ENCODE results near the gene PRR12. TPM values are rescaled to one million over a fixed set of nuclear protein-coding genes. Genes with fewer than 3 reads are reported as not detected.

The PRR12 gene
- total and polyA plus RNA-seq, 12 donors, result 5.2 to 19.2 (median 16.2) TPM

DNA sequence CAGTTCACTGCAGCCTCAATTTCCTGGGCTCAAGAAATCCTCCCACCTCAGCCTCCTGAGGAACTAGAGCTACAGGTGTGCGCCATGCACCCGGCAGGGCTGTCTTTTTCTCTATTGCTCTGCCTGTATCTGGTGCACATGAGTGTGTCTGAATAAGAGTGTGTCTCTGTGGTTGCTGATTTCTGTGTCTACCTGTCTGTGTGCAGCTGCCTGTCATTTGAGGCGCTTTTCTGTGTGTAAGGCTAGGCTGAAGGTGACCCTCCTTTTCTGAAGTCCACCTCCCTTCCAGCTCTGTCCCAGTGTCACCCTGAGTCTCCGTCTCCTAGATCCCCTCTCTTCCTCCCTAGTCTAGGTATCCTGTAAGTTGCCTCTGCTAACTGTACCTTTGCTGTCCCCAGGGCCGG, 1.5 kb upstream of the PRR12 start:
- intact Hi-C loops (cut with DNase I), result loop anchor here in 1 of 10 donors (10.0 kb wide), 1 partner anchor 85 kb away; the partner anchor contains the start of gene PRMT1

DNA sequence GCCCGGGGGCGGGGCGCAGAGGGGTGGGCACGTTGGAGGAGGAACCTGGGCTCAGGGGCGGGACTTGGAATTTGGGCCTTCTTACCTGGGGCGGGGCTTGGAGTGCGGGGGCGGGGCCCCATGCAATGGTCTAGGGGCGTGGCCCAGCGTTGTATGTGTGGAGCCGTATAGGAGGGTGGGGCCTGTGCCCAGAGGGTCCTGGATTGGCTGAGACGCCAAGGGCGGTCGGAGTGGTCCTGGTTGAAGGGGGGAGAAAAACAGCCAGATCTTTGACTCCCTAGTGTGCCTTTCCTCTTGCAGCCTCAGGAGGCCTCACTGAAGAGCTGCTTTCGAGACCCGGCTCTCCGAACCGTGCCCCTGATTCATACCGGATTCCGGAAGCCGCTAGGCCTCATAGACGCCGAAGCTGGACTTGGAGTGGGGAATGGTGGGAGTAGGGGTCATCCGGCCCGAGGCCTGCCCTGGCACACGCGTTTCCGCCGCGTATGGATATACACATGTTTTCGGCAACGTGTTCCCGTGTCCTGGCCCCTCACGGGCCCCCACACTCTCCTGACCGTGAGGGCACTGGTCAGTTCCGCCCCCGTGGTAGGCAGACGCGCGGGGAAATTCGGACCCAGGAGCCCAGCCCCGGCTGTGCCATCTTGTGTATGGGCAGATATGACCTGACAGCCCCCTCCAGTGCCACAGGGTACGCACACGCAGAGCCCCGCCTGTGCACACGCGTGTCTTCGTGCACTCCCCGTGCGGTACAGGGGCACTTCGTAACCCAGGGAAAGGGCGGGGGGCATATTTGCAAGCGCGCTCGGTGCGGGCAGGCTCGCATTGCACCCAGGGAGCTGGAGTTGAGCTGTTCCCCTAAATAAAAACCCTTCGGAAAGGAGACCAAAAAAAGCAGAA, 661 bp upstream of the PRR12 start:
- Histone ChIP-seq H3K9me3 (no peaks in the 10 kb centered on the region), H3K27ac (peak overlapping the region; percentile 76 to 98 (median 92)), H3K27me3 (no peaks in the 10 kb centered on the region), H3K36me3 (peaks cover 0 to 20% (median 11%) of the 10 kb centered on the region in 9 donors), H3K4me1 (peaks cover 6 to 37% (median 22%) of the 10 kb centered on the region in 9 donors), H3K4me3 (peak overlapping the region; percentile 65 to 89 (median 81))
- TF ChIP-seq, protein P1, sequence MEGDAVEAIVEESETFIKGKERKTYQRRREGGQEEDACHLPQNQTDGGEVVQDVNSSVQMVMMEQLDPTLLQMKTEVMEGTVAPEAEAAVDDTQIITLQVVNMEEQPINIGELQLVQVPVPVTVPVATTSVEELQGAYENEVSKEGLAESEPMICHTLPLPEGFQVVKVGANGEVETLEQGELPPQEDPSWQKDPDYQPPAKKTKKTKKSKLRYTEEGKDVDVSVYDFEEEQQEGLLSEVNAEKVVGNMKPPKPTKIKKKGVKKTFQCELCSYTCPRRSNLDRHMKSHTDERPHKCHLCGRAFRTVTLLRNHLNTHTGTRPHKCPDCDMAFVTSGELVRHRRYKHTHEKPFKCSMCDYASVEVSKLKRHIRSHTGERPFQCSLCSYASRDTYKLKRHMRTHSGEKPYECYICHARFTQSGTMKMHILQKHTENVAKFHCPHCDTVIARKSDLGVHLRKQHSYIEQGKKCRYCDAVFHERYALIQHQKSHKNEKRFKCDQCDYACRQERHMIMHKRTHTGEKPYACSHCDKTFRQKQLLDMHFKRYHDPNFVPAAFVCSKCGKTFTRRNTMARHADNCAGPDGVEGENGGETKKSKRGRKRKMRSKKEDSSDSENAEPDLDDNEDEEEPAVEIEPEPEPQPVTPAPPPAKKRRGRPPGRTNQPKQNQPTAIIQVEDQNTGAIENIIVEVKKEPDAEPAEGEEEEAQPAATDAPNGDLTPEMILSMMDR (IDR thresholded peaks at IDR 0.05), result peak in 3 of 9 donors; percentile 10 to 25 (median 25)
- WGBS, 2 donors, result 0% methylated on average over 58 of the region's 58 CpGs
- ATAC-seq (peak; percentile 79 to 91 (median 88)), DNase-seq (peak; percentile 94 to 95)
- intact Hi-C loops (cut with DNase I), result loop anchor here in 8 of 10 donors (1.0 to 10.0 kb wide), 8 partner anchors 47 to 87 kb away; partner anchors contain the start of genes BCL2L12 (in 3 of the 8), IRF3 (in 3 of the 8), PRMT1 (in 3 of the 8) and RRAS (in 3 of the 8)

More for the DNA sequence above, 1.5 kb upstream of the PRR12 start:
- DNase-seq, result no peak
- WGBS, 2 donors, result 61 to 70% methylated on average over 5 of the region's 5 CpGs
- Histone ChIP-seq H3K27me3 (no peaks in the 10 kb centered on the region), H3K9me3 (no peaks in the 10 kb centered on the region), H3K27ac (peak overlapping the region in 9 of 10 donors; percentile 85 to 98 (median 92)), H3K36me3 (peaks cover 0 to 11% (median 7%) of the 10 kb centered on the region in 9 donors), H3K4me1 (peaks cover 6 to 37% (median 21%) of the 10 kb centered on the region in 9 donors), H3K4me3 (peak overlapping the region in 4 of 10 donors; percentile 74 to 86 (median 82))
- ATAC-seq, result no peak
- TF ChIP-seq, protein P1 (IDR thresholded peaks at IDR 0.05), result no peak

DNA sequence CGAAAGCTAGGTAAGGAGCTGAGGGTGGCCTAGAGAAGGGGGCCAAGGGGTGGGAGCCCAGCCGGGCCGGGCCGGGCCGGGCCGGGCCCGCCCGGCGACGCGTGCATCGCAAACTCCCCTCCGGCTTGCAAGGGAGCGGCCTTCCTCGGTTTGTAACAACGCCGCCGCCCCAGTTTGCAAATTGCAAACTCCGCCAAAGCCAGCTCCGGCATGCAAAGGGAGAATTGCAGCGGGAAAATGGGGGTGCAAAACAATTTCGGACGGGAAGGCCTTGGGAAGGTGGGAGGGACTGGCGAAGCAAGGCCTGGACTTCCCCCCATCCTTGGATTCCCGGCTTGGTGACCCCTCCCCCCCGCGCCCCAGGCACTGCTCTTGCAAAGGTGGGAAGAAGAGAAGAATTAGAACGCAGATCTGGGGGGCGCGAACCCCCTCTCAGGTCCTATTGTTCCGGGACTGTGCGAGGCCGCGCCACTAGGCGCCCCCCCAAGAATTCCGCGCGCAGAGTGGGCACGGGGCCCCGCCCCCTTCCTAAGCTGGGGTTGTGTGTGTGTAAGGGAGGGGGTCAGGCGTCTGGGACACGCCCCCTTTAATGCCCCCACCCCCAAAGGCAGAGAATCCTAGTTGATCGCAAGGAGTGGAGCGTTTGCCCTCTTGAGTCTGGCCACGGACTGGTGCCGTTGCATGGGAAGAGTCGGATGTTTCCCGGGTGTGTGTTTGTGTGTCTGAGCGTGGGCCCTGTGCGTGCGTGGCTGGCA, 926 bp downstream of the PRR12 start:
- peak overlapping the region; percentile 65 to 89 (median 81) for H3K4me3 ChIP-seq
- H3K27me3 ChIP-seq, result no peaks in the 10 kb centered on the region
- peak overlapping the region; percentile 82 to 98 (median 92) for H3K27ac ChIP-seq
- peak; percentile 42 to 46 for DNase-seq
- H3K4me1 ChIP-seq, result peaks cover 6 to 37% (median 22%) of the 10 kb centered on the region in 9 donors
- no peaks in the 10 kb centered on the region for H3K9me3 ChIP-seq
- peaks cover 2 to 35% (median 22%) of the 10 kb centered on the region in 9 donors for H3K36me3 ChIP-seq
- WGBS, 2 donors, result 1% methylated on average over 51 of the region's 51 CpGs
- ATAC-seq, result peak in 3 of 8 donors; percentile 0 to 2 (median 2)
- TF ChIP-seq, protein P1 (IDR thresholded peaks at IDR 0.05), result no peak
- intact Hi-C loops (cut with DNase I), result loop anchor here in 8 of 10 donors (2.0 to 10.0 kb wide), 7 partner anchors 45 to 85 kb away; partner anchors contain the start of genes PRMT1 (in 3 of the 8), BCL2L12 (in 2 of the 8), IRF3 (in 2 of the 8) and RRAS (in 2 of the 8)

Measured in heart right ventricle (tissue), 16 donors.